HG02973 (cell line): ENCODE results near the gene TRIM29.
"Not testable (repeated sequence)": the region's sequence is repeated elsewhere in the genome, so short reads cannot be mapped to it uniquely, and the experiment has no call there.

Experiments
- ATAC-seq: cut with Tn5 transposase; IDR thresholded peaks from one replicate; pipeline ENCODE4 v1.9.1; 2021; ENCODE audit warnings: moderate library complexity; ENCODE audit not compliant: unreplicated experiment

The TRIM29 gene

GRCh38 chr11:120172054-120172911 is 34.4 kb upstream of the TRIM29 start:
- no peak for ATAC-seq

GRCh38 chr11:120170741-120171261 is 32.9 kb upstream of the TRIM29 start:
- ATAC-seq = no peak

- ATAC-seq = no peak
Observed at GRCh38 chr11:120169981-120170698, 32.2 kb upstream of the TRIM29 start.

GRCh38 chr11:120168960-120169681 is 31.2 kb upstream of the TRIM29 start:
- ATAC-seq = no peak

GRCh38 chr11:120168108-120168959 is 30.4 kb upstream of the TRIM29 start:
- ATAC-seq = no peak

- no peak for ATAC-seq
Observed at GRCh38 chr11:120167659-120168058, 29.7 kb upstream of the TRIM29 start.

- no peak for ATAC-seq
Observed at GRCh38 chr11:120160436-120160835, 22.5 kb upstream of the TRIM29 start.

GRCh38 chr11:120153221-120153620 is 15.3 kb upstream of the TRIM29 start:
- ATAC-seq = no peak

GRCh38 chr11:120151536-120151935 is 13.6 kb upstream of the TRIM29 start:
- no peak for ATAC-seq

GRCh38 chr11:120149246-120149645 is 11.3 kb upstream of the TRIM29 start:
- no peak for ATAC-seq

GRCh38 chr11:120147950-120148270 is 10.0 kb upstream of the TRIM29 start:
- ATAC-seq = no peak

GRCh38 chr11:120147094-120147949 is 9.4 kb upstream of the TRIM29 start:
- ATAC-seq = no peak

GRCh38 chr11:120146413-120147093 is 8.6 kb upstream of the TRIM29 start:
- no peak for ATAC-seq

GRCh38 chr11:120144501-120144900 is 6.6 kb upstream of the TRIM29 start:
- ATAC-seq = no peak

GRCh38 chr11:120143472-120143871 is 5.6 kb upstream of the TRIM29 start:
- ATAC-seq = not testable (repeated sequence)

- no peak for ATAC-seq
Observed at GRCh38 chr11:120142441-120143100, 4.7 kb upstream of the TRIM29 start.

GRCh38 chr11:120141768-120142423 is 4.0 kb upstream of the TRIM29 start:
- ATAC-seq = no peak
